ENCODE measurements around the gene MUC5B.

GRCh38 chr11:1224491-1225385 lies 1.9 kb downstream of the MUC5B start:
- TF ChIP-seq POLR2AphosphoS5 (IDR thresholded peaks at IDR 0.05; ENCODE audit: low read depth, low read length): no peak
- no peak for TF ChIP-seq POLR2A (IDR thresholded peaks at IDR 0.05; ENCODE audit: low read depth, low read length)
- no peak for TF ChIP-seq TAF1 (IDR thresholded peaks at IDR 0.05; ENCODE audit: low read depth, low read length)
- no peak for TF ChIP-seq POU2F2 (IDR thresholded peaks at IDR 0.05; ENCODE audit: low read depth, low read length)
